Left lobe of liver (tissue), 2 donors: ENCODE data around the gene MLYCD. TPM values are rescaled to one million over a fixed set of nuclear protein-coding genes. Genes with fewer than 3 reads are reported as not detected.

Experiments
- ATAC-seq: fragments of 200-7000 bp; cut with Tn5 transposase; one replicate; pipeline ENCODE4 v1.9.1; 2020; ENCODE audit warnings: mild to moderate bottlenecking, moderate library complexity
- DNase-seq: peaks from one replicate; pipeline ENCODE4 v3.0.0-alpha.2; 2020; ENCODE audit warnings: low spot score
- total RNA-seq: library from RNA; stranded (reverse); gene quantifications from one replicate; pipeline ENCODE4 v1.2.1, GENCODE V29; 2021
- donor health status: DM: no; HTN: no; CAD: no; lungs with moderate emphysema.
- donor health status: DM: no; HTN: yes; CAD: no.

MLYCD gene
- total RNA-seq, 1 donor from 2014 or later: 17.1 TPM

- peak; percentile 97 for DNase-seq
- ATAC-seq: peak; percentile 79
Observed at GRCh38 chr16:83952940-83953795, 54.3 kb downstream of the MLYCD start, which contains the start of gene OSGIN1. Gene OSGIN1, plus strand, starts transcription at chr16:83953240. Its CDS starts 4,432 bp downstream, at chr16:83957672.

DNA sequence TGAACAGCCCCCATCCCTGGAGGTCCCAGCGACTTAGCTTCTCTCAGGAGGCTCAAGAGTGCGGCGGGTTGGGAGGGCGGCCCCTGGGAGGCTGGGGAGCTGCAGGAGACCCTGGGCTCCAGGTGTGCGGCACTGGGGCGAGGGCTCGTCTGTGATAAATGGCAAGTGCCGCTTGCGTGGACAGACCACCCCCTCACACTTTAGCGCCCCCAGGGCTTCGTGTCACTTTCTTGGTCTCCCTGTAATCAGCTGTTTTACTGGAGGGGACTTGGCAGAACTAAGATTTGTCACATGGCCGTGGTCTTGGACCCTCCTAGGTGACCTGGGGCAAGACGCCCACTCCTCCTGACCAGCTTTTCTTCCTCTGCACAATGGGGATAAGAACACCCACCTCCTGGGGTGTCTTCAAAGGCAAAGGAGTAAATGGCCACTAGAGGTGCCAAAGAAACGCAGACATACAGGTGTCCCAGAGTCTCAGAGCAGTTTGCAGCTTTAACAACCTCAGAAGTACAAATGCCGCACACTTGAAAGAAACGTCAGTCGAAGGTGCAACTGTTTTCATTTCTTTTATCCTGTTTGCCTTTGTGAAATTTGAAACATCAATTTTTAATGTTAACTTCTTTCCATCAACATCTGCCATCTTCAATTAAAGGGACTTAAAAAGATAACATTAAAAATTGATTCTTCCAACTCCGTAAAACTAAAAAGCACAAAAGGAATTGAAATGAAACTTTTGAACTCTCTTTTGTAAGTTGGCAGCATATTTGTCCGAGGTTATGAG lies 55.1 kb downstream of the MLYCD start:
- DNase-seq (no peak), ATAC-seq (peak; percentile 25)

GRCh38 chr16:83954577-83955016 lies 55.7 kb downstream of the MLYCD start:
- ATAC-seq (peak; percentile 7), DNase-seq (peak; percentile 67)

- ATAC-seq: no peak
- DNase-seq: no peak
Observed at GRCh38 chr16:83955218-83956130, 56.6 kb downstream of the MLYCD start.

- peak; percentile 18 for ATAC-seq
- peak; percentile 80 for DNase-seq
Observed at GRCh38 chr16:83956336-83957289, 57.7 kb downstream of the MLYCD start.

DNA sequence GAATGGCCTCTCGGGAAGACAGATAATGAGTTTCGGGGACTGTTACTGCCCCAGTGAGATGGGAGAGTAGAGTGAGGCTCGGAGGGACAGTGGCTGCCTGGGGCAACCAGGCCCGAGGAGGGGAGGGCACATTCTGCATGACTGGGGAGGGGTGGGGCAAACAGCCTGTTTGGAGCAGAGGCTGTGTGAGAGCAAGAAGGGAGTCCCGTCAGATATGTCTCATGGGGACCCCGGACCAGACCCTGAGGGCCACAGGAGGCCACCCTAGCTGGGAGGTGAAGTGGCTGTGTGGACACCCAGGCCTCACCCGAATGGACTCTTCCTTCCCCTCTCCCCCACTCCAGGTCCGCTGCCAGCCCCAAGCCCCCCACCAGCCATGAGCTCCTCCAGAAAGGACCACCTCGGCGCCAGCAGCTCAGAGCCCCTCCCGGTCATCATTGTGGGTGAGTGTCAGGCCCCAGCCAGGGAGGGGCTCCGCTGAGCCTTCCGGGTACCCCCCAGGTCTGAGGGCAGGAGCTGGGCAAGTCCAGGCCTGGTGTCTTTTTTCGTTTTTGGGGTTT lies 58.5 kb downstream of the MLYCD start:
- ATAC-seq (no peak), DNase-seq (no peak)

- DNase-seq (no peak), ATAC-seq (no peak)
Observed at GRCh38 chr16:83958137-83958845, 59.4 kb downstream of the MLYCD start.

GRCh38 chr16:83958846-83959565 lies 60.1 kb downstream of the MLYCD start:
- DNase-seq (no peak), ATAC-seq (no peak)

DNA sequence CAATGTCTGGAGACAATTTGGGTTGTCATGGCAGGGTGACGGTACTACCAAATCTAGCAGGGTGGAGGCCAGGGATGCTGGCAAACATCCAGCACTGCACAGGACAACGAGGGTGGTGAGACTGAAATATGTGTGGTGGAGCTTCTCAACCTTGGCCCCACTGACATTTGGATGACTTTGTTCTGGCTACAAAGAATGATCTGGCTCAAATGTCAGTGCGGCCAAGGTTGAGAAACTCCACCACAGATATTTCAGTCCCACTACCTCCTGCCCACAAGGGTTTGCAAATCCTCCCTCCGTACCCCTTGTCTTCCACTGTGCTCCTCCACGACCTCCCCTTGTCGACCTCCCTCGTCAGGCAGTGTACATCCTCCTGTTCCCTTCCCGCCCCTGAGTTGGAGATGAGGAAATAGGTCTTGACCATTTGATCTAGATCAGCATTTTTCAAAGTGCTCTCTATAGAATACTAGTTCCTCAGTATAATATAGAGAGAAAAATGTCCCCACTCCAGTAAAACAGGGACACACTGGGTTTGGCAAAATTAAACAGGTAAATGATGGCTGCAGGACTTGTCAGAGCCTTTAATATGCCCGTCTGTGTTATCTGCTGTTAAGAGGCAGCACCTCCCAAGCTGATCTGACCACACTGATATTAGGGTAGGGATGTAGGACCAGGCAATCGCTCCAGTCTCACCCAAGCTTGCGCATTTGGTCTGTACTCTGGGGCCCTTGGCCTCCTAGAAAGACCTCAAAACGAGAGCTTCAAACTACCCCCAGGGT lies 60.9 kb downstream of the MLYCD start:
- DNase-seq: no peak
- ATAC-seq: no peak

DNA sequence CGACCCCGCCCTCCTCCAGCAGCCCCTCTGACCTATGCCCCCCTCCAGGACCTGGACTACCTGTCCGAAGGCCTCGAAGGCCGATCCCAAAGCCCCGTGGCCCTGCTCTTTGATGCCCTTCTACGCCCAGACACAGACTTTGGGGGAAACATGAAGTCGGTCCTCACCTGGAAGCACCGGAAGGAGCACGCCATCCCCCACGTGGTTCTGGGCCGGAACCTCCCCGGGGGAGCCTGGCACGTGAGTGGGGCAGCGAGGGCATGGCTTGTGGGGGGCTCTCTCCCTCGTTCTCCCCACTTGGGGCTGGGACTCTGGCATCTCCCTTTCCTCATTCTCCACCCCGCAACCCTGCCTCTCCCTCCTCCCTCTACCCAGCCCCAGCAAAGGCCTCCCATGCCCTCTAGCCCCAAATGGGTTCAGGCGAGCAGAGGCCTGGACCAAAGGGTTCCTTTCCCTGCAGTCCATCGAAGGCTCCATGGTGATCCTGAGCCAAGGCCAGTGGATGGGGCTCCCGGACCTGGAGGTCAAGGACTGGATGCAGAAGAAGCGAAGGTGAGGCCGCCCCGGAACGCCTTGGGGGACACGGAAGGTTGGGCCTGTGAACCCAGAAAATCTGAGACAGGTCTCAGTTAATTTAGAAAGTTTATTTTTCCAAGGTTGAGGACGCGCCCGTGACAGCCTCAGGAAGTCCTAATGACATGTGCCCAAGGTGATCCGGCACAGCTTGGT lies 61.8 kb downstream of the MLYCD start:
- DNase-seq (no peak), ATAC-seq (no peak)

GRCh38 chr16:83961591-83961990 lies 62.7 kb downstream of the MLYCD start:
- ATAC-seq (no peak), DNase-seq (no peak)

GRCh38 chr16:83963277-83964119 lies 64.6 kb downstream of the MLYCD start:
- DNase-seq: no peak
- no peak for ATAC-seq

DNA sequence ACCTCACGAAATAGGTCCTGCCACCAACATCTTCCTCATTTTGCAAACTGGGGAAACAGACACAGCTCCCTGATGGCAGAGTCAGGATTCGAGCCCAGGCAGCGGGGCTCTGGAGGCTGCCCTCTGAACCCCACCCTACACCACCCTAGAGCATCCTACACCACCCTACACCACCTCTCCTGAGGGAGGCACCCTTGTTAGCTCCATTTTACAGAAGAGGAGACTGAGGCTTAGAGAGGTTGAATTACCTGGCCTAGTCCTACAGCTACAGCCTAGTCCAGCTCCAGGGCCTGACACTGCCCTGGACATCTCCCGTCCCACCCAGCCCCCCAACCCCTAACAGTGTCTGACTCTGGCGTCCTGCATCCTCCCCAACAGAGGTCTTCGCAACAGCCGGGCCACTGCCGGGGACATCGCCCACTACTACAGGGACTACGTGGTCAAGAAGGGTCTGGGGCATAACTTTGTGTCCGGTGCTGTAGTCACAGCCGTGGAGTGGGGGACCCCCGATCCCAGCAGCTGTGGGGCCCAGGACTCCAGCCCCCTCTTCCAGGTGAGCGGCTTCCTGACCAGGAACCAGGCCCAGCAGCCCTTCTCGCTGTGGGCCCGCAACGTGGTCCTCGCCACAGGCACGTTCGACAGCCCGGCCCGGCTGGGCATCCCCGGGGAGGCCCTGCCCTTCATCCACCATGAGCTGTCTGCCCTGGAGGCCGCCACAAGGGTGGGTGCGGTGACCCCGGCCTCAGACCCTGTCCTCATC lies 65.9 kb downstream of the MLYCD start:
- DNase-seq: no peak

DNA sequence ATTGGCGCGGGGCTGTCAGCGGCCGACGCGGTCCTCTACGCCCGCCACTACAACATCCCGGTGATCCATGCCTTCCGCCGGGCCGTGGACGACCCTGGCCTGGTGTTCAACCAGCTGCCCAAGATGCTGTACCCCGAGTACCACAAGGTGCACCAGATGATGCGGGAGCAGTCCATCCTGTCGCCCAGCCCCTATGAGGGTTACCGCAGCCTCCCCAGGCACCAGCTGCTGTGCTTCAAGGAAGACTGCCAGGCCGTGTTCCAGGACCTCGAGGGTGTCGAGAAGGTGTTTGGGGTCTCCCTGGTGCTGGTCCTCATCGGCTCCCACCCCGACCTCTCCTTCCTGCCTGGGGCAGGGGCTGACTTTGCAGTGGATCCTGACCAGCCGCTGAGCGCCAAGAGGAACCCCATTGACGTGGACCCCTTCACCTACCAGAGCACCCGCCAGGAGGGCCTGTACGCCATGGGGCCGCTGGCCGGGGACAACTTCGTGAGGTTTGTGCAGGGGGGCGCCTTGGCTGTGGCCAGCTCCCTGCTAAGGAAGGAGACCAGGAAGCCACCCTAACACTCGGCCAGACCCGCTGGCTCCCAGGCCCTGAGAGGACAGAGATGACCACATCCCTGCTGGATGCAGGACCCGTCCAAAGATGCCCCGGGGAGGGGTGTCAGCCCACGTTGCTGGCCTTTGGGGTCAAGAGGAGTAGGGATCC lies 66.7 kb downstream of the MLYCD start:
- ATAC-seq (peak; percentile 1), DNase-seq (no peak)

More for the DNA sequence above, 65.9 kb downstream of the MLYCD start:
- peak; percentile 15 for ATAC-seq
